Transverse colon (tissue), 4 donors: ENCODE measurements around the gene ZNF506.

ENCODE experiments used
- CTCF ChIP-seq, 5 experiments: fragments of 200-600 bp in 3 of 5; fragments of 450-650 bp in 2 of 5; sonication (generic) in 3 of 5; IDR thresholded peaks; 1 replicate in 2 of 5; 2 replicates in 3 of 5; pipeline ENCODE4 v1.5.1; 2016 to 2017; ENCODE audit warnings: antibody characterized with exemption in 5 of 5, inconsistent platforms in 3 of 5, mild to moderate bottlenecking in 2 of 5, moderate library complexity in 1 of 5
- POLR2A ChIP-seq: fragments of 450-650 bp; IDR thresholded peaks from one replicate; pipeline ENCODE4 v1.6.1; 2016; ENCODE audit warnings: antibody characterized with exemption, mild to moderate bottlenecking, moderate library complexity
- POLR2AphosphoS5 ChIP-seq, 3 donors: sonication (generic); formaldehyde crosslinking; IDR thresholded peaks; one replicate each; pipeline ENCODE4 v1.6.1; 2016; ENCODE audit warnings: antibody characterized with exemption in 3 of 3

- TF ChIP-seq POLR2A: no peak
- TF ChIP-seq POLR2AphosphoS5 (IDR thresholded peaks at IDR 0.05): no peak
- TF ChIP-seq CTCF (IDR thresholded peaks at IDR 0.05): no peak
Observed at GRCh38 chr19:19777692-19778091, 43.9 kb downstream of the ZNF506 start.
